Measurements from ENCODE around the gene ALOX5AP.

ALOX5AP gene

DNA sequence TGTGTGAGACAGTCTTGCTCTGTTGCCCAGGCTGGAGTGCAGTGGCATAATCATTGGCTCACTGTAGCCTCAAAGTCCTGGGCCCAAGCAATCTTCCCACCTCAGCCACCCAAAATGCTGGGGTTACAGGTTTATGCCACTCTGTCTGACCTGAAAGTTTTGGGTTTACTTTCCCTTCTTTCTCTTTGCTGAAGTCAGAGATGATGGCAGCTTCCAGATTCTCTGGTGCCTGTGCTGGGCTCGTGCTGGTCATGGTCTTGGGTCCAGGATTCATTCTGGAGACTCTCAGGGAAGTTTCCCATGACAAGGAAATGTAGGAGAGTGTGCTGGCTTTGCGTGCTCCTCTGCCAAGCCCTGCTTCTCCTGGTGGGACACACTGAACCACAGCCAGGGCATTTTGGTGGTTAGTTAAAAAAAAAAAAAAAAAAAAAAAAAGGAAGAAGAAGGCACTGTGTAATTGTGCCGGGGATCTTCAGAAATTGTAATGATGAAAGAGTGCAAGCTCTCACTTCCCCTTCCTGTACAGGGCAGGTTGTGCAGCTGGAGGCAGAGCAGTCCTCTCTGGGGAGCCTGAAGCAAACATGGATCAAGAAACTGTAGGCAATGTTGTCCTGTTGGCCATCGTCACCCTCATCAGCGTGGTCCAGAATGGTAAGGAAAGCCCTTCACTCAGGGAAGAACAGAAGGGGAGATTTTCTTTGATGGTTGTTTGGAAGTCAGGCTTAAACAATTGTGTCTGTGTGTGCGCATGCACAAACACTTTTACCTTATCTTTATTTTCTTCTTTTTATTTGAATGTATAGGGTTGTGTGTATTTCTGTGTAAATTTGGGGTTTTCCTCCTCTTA lies at the start of gene ALOX5AP:
TSS of gene ALOX5AP (plus strand) at position 519 of the 847 bp plus-strand sequence. CDS start at position 582, 63 bp downstream.
- TF ChIP-seq CTCF (IDR thresholded peaks at IDR 0.05; ENCODE audit: control extremely low read depth, extremely low read depth, low read depth, missing control alignments) = no peak
- CTCF ChIA-PET = interaction anchor here (1.0 to 2.5 kb wide), 3 partner anchors 32 to 53 kb away, joined by 3 to 6 read pairs (median 3); no protein-coding TSS in a partner anchor
- POLR2A ChIA-PET = no interaction called here
- DNase-seq (ENCODE audit: extremely low spot score) = peak; percentile 70

DNA sequence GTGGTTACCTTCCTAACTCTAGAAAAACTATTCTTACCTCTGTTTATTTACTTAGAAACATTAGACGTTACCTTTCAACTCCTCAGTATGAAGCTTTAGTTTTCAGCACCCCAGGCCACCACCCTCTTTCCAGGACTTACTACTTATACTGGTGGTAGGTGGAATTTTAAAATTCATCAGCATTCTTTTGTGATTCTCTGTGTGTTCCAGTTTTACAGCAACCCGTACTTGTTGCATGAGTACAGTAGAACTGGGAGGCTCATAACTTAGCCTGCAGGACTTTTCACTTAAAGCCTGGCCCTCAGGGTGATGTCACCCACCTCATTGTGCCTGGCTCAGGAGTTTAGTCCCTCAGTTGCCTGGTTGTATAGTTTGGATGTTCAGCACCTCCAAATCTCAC lies 49.4 kb upstream of the ALOX5AP start:
- ChIA-PET POLR2A (no interaction called here), CTCF (interaction anchor here (0.7 to 2.5 kb wide), 3 partner anchors 10 to 117 kb away, joined by 3 to 7 read pairs (median 6); partner anchors contain the start of gene ALOX5AP)
- DNase-seq (ENCODE audit: extremely low spot score) = no peak
- TF ChIP-seq CTCF (IDR thresholded peaks at IDR 0.05; ENCODE audit: control extremely low read depth, extremely low read depth, low read depth, missing control alignments) = no peak

DNA sequence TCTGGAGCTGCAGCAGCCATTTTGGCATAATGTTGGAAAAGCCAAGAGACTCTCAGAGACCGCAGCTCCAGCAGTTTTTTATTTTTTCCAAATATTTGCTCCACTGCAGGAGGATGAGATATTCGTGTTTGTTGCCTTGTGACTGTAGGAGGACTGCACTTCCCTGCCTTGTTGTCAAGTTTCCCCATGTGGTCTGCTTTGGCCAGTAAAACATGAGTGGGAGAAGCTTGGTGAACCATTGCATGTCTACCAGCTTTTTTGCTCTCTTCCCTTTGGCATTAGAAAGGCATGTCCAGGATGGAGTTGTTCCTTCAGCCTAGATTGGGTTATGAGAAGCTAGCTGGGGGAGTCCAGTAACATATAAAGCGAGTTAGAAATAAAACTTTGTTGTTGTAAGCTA lies 47.7 kb upstream of the ALOX5AP start:
- no peak for DNase-seq (ENCODE audit: extremely low spot score)
- ChIA-PET POLR2A (interaction anchor here (0.7 kb wide), 1 partner anchor 17 kb away, joined by 10 read pairs; no protein-coding TSS in a partner anchor), CTCF (interaction anchor here (1.0 to 2.5 kb wide), 3 partner anchors 9 to 115 kb away, joined by 3 to 7 read pairs (median 6); no protein-coding TSS in a partner anchor)
- no peak for TF ChIP-seq CTCF (IDR thresholded peaks at IDR 0.05; ENCODE audit: control extremely low read depth, extremely low read depth, low read depth, missing control alignments)

GRCh38 chr13:30689752-30690151 lies 45.6 kb upstream of the ALOX5AP start:
- CTCF ChIA-PET = interaction anchor here (1.3 kb wide), 1 partner anchor 483 kb away, joined by 3 read pairs; no protein-coding TSS in a partner anchor
- no peak for DNase-seq (ENCODE audit: extremely low spot score)
- TF ChIP-seq CTCF (IDR thresholded peaks at IDR 0.05; ENCODE audit: control extremely low read depth, extremely low read depth, low read depth, missing control alignments) = no peak
- POLR2A ChIA-PET = no interaction called here

- CTCF ChIA-PET = interaction anchor here (1.3 kb wide), 1 partner anchor 483 kb away, joined by 3 read pairs; no protein-coding TSS in a partner anchor
- TF ChIP-seq CTCF (IDR thresholded peaks at IDR 0.05; ENCODE audit: control extremely low read depth, extremely low read depth, low read depth, missing control alignments) = no peak
- POLR2A ChIA-PET = no interaction called here
- no peak for DNase-seq (ENCODE audit: extremely low spot score)
Measured at GRCh38 chr13:30690282-30691188, 44.8 kb upstream of the ALOX5AP start.

DNA sequence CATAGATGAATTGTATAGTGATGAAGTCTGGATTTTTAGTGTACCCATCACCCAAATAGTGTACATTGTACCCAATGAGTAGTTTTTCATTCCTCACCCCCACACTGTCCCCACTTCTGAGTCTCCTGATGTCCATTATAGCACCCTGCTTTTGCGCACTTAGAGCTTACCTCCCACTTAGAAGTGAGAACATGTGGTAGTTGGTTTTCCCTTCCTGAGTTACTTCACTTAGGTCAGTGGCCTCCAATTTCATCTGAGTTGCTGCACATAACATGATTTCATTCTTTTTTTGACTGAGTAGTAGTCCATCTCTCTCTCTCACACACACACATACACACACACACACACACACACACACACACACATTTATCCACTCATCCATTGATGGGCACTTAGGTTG lies 43.2 kb upstream of the ALOX5AP start:
- ChIA-PET POLR2A (no interaction called here), CTCF (no interaction called here)
- TF ChIP-seq CTCF (IDR thresholded peaks at IDR 0.05; ENCODE audit: control extremely low read depth, extremely low read depth, low read depth, missing control alignments) = no peak
- no peak for DNase-seq (ENCODE audit: extremely low spot score)

Measured in GM10248 (cell line).